ENCODE data around the gene PSTPIP2.

GRCh38 chr18:46010050-46010449 lies 62.0 kb downstream of the PSTPIP2 start:
- TF ChIP-seq, protein P1, sequence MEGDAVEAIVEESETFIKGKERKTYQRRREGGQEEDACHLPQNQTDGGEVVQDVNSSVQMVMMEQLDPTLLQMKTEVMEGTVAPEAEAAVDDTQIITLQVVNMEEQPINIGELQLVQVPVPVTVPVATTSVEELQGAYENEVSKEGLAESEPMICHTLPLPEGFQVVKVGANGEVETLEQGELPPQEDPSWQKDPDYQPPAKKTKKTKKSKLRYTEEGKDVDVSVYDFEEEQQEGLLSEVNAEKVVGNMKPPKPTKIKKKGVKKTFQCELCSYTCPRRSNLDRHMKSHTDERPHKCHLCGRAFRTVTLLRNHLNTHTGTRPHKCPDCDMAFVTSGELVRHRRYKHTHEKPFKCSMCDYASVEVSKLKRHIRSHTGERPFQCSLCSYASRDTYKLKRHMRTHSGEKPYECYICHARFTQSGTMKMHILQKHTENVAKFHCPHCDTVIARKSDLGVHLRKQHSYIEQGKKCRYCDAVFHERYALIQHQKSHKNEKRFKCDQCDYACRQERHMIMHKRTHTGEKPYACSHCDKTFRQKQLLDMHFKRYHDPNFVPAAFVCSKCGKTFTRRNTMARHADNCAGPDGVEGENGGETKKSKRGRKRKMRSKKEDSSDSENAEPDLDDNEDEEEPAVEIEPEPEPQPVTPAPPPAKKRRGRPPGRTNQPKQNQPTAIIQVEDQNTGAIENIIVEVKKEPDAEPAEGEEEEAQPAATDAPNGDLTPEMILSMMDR (IDR thresholded peaks at IDR 0.05; ENCODE audit: poor library complexity), result no peak
- TF ChIP-seq EZH2 (IDR thresholded peaks at IDR 0.05; ENCODE audit: borderline replicate concordance) (no peak), EZH2phosphoT487 (IDR thresholded peaks at IDR 0.05; ENCODE audit: low read depth, severe bottlenecking, unreplicated experiment) (no peak)

All from hepatocyte (in vitro differentiated cells).